Tongue (tissue), 3 donors: ENCODE data around the gene MMP25. TPM values are rescaled to one million over a fixed set of nuclear protein-coding genes. Genes with fewer than 3 reads are reported as not detected.
A peak's percentile ranks its signal among the peaks of the same experiment; 100 is the strongest.

Source experiments
- DNase-seq: peaks from one replicate; pipeline ENCODE4 v3.0.0-alpha.2; 2015
- small RNA-seq: library from RNA; depleted of rRNA; stranded (forward); fragments of <200 nt; gene quantifications from one replicate; pipeline ENCODE3, GENCODE V24; 2014; ENCODE audit warnings: low replicate concordance
- total RNA-seq: library from RNA; depleted of rRNA; stranded (reverse); fragments of >200 nt; gene quantifications from one replicate; pipeline ENCODE4 v1.2.3, GENCODE V29; 2014

The MMP25 gene
- total RNA-seq, 1 donor from 2014 or later: 0.41 TPM

DNA sequence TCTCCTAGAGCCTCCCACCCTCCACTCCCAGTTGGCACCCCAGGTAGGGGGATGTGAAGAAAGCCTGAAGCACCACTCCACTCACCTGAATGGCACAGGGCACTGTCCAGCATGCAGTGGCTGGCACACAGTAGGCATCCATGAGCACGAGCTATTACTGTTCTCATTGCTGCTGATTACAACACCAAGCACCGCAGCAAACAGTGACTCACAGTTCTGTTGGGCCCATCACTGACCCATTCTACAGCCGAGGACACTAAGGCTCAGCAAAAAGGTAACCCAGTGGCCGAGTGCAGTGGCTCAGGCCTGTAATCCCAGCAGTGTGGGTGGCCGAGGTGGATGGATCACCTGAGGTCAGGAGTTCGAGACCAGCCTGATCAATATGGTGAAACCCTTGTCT lies 50.0 kb downstream of the MMP25 start:
- DNase-seq: no peak

DNA sequence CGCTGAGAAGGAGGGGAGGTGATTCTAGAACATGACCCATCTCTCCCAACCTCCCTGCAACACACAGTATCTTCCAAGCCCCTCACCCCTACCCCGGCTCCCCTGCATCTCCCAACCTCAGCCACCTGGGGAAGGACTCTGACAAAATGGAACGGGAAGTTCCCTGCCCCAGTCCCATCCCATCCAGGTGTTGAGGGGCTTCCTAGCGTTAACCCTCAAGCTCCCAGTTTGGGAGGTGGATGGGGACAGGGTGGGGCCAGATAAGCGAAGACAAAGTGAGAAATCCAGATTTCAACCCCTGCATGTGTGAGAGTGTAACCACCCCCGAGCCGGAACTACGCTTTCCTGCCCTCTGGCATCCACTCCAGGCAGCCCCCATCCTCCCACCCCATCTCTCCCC lies 50.9 kb downstream of the MMP25 start:
- no peak for DNase-seq

DNA sequence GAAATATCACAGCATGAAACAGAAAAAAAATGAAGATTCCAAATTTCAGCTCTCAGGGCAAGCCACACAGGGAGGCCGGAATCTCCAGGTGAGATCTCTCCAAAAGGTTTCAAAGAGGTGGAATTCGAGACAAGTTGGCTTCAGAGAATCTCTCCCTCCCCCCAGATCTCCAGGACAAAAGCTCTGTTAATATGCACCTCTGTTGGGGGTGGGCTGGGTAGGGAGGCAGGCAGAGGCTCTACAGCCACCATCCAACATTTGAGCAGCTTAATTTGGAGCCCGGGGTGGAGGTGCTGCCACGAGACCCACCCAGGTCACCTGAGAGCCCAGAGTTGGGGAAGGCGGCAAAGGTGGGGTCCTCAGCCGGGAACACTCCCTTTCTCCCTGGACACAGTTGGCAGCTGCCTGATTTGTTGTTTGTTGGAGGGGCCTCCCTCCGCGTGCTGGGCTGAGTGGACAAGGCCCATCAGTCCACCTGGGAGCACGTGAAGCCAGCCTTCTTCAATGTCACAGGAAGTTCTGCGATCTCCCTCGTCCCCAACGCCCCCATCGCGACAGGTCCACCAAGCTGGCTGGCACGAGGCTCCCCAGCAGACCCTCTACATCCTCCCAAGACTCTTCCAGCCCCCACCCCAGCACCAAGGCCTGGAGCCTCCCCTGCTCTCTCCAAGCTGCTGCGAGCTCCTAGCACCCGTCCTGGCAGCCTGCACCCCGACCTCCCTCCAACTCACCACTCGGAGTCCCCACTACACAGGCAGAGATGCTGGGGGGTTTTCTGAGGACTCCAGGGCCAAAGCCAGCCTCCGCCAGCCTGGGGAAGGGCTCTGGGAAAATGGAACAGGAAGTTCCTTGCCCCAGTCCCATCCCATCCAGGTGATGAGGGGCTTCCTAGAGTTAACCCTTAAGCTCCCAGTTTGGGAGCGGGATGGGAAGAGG lies 52.4 kb downstream of the MMP25 start, which contains the start of gene ZSCAN10:
Gene ZSCAN10 (minus strand): TSS at position 836 of the 936 bp plus-strand sequence. CDS start 6,357 bp downstream, outside the sequence.
- no peak for DNase-seq

DNA sequence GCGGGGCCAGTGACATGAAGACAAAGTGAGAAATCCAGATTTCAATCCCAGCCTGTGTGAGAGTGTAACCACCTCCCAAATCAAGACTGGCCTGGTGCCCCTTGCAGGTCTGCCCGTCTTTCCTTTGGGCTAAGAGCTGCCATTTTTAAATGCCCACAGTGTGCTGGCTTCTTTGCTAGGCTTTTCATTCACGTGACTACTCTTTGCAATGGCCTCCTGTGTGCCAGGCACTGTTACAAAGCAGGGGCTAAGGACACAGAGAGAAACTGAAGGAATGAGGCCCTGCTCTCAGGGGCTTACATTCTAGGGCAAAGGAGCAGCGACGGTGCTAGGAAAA lies 53.0 kb downstream of the MMP25 start:
- DNase-seq: no peak

DNA sequence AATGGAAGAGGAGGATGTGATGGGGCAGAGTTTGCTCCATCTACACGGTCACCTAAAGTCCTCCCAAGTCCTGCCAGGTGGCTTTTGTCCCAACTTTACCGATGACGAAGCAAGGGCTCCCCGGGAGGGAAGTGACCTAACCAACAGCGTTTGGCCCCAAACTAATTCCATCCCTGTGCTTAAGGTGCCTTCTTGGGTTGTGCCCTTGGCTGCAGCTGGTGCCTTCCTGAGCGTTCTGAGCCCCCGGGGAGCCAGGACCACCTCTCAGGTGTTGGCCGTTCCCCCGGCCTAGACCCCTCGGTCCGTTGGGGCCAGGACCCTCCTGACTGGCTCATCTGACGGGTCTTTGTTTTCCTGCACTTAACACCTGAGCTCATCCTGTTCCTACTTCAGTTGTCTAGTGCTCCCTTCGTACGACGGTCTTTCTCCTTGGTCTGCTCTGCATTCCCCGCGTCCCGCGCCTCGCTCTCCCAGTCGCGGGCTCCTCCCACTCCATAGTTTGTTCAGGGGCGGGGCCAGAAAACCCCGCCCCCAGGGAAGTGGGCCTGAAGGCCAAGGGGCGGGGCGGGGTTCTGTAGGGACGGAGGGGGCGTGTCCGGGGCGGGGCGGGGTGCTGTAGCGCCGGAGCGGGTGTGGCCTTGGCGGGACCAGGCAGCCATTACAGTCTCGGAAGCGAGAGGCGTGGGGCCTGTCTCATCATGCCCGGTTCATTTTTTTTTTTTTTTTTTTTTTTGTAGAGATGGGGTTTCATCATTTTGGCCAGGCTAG lies 53.6 kb downstream of the MMP25 start:
- DNase-seq: peak; percentile 92

DNA sequence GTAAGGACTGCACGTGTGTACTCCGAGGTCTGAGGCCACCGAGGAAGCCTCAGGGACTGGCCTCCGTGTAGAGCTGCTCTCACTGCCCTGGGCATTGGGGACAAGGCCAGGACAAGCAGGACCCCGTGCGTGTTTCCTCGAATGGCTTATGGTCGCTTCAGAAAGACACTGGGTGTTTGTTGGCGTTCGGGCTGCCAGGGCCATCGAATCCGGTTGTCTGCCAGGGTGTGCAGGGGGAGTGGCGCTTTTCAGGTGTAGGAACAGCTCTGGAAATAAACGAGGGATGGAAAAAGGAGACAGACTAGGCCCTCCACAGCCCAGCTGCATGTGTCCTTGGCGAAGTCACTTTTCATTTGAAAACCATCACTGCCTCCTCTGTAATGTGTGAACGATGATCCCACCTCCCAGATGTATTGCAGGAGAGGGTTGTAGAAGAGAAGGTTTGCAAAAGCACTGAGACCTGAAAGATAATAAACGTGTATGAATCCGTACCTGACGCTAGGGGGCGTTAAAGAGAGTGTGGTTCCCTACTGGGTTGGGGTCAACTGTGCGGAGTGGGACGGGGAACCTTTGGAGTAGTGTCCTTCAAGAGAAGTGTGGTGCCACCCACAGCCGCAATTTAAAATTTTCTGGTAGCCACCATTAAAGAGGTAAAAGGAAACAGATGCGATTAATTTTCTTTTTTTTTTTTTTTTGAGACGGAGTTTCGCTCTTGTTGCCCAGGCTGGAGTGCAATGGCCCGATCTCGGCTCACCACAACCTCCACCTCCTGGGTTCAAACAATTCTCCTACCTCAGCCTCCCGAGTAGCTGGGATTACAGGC lies 54.9 kb downstream of the MMP25 start:
- no peak for DNase-seq

DNA sequence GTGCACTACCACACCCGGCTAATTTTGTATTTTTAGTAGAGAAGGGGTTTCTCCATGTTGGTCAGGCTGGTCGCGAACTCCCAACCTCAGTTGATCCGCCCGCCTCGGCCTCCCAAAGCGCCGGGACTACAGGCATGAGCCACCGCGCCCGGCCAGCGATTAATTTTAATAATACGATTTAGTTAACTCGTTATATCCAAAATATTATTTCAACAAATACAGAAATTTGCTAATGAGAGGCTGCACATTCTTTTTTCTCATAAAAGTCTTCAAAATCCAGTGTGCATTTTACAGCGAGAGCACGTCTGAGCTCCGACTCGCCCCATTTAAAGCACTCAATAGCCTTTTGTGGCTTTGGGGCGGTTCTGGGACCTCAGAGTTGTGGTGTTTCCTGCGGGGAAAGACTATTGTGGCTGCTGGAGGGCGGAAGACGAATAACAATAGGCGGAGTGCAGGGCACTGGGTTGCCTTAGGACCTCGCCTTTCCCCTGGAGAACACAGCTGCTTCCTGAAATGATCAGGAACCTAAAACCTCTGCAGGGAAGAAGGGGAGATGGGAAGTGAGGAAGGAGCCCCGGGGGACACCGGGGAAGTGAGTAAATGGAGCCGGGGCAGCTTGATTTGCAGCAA lies 55.6 kb downstream of the MMP25 start:
- no peak for DNase-seq

DNA sequence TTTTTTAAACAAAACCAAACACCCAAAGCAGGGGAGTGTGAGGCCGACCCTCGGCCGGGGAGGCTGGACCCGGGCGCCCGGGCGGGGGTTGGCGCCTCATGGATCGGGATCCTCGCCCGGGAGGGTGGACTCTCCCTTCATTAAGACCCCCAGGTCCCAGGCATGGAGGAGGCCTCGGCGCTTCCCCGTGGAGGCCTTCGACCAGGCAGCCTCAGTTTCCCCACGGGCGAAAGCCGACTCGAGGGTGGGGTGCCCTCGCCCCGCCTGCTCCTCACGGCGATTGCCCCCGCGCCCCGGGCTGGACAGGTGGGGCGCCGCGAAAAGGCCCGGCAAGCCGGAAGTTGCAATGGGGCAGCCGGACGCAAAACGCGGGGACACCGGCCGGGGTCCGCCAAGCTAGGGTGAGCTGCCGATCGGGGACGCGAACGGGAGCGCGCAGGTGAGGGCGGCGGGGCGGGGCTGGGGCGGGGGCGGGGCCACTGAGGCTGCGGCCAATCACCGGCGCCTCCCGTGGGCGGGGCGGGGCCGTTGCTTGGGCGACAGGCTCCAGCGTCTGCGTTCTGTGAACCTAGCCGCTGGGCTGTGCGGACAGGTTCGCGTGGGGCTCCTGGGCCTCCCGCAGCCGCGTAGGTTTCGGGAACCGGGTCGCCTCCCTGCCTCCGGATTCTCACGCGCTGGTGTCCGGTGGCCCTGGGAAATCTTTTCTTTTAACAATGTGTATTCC lies 60.0 kb downstream of the MMP25 start:
- DNase-seq: peak; percentile 96

Small RNA genes lying within 50 kb of the gene (small RNA-seq; reads per million reads assigned to genes)
- 0.05 reads per million for gene RNU1-22P

Other genes starting within 250 kb of the MMP25 start
- gene PRSS41, start 248.1 kb upstream of the MMP25 start, total RNA-seq: not detected
- gene PRSS21, start 229.3 kb upstream of the MMP25 start, total RNA-seq: not detected
- 1,549 TPM for gene ZG16B, start 216.3 kb upstream of the MMP25 start, total RNA-seq
- gene PRSS22, start 188.4 kb upstream of the MMP25 start, total RNA-seq: 18.2 TPM
- gene FLYWCH2, start 163.3 kb upstream of the MMP25 start, total RNA-seq: 37.0 TPM
- gene FLYWCH1, start 134.6 kb upstream of the MMP25 start, total RNA-seq: 21.6 TPM
- 5.6 TPM for gene KREMEN2, start 82.3 kb upstream of the MMP25 start, total RNA-seq
- gene PAQR4, start 77.2 kb upstream of the MMP25 start, total RNA-seq: 6.2 TPM
- 12.2 TPM for gene PKMYT1, start 66.1 kb upstream of the MMP25 start, total RNA-seq
- not detected for gene CLDN9, start 33.6 kb upstream of the MMP25 start, total RNA-seq
- not detected for gene CLDN6, start 28.4 kb upstream of the MMP25 start, total RNA-seq
- gene TNFRSF12A, start 26.2 kb upstream of the MMP25 start, total RNA-seq: 41.3 TPM
- gene HCFC1R1, start 22.6 kb upstream of the MMP25 start, total RNA-seq: 13.0 TPM
- gene THOC6, start 22.5 kb upstream of the MMP25 start, total RNA-seq: 12.6 TPM
- 15.8 TPM for gene BICDL2, start 9.6 kb upstream of the MMP25 start, total RNA-seq
- gene IL32, start 19.1 kb downstream of the MMP25 start, total RNA-seq: 104 TPM
- gene ZSCAN10, start 52.7 kb downstream of the MMP25 start, total RNA-seq: not detected
- gene ZNF205, start 66.0 kb downstream of the MMP25 start, total RNA-seq: 11.4 TPM
- 9.3 TPM for gene ZNF213, start 88.5 kb downstream of the MMP25 start, total RNA-seq
- gene OR1F1, start 141.6 kb downstream of the MMP25 start, total RNA-seq: not detected
- 8.3 TPM for gene ZNF200, start 188.6 kb downstream of the MMP25 start, total RNA-seq
- 2.1 TPM for gene MEFV, start 210.1 kb downstream of the MMP25 start, total RNA-seq
- 50.4 TPM for gene ZNF263, start 236.9 kb downstream of the MMP25 start, total RNA-seq